Measurements from ENCODE around the gene PRDM16. TPM values are rescaled to one million over a fixed set of nuclear protein-coding genes. Genes with fewer than 3 reads are reported as not detected.

PRDM16 gene
- total RNA-seq, 4 donors from 2014 or later: 0.26 to 7.7 (median 0.35) TPM; not detected in 1

DNA sequence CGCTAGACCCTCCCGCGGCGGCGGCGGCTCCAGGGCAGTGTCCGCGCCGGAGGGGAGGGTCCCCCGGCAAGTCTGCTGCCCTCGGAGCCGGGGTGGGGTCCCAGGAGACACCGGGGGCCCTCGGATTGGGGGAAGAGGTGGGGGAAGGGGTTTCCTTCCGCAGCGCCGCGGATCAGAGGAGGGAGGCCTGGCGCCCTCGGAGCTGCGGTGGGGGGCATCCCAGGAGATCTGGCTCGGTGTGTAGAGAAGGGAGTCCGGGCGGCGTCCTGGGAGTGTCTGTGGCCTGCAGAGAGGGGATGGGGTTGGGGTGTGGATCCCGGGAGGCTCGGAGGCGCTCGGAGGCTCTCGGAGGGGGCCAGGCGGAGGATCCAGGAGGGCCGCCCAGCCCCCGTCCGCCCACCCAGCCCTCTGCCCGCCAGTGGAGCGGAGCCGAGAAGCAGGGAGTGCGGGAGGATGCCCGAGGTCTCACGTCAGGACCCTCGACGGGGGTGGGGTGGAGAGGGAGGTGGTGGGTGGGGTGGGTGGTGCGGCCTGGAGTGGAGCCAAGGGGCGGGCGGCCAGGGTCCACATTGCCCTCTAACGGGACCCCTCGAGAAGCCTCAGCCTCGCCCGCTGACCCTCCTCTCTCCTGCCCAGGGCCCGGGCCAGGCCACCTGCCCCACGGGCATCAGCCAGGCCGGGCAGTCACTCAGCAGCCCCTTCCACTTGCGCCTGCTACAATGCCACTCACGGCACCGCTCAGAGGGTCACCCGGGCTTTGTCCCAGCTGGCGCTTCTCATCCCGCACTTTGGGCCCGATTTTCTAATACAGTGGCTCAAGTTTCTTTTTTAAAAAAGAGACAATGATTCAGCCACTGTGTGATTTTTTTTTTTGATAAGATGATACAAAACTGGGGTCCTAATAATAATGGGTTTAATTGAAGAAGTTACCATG lies 325.3 kb downstream of the PRDM16 start:
- intact Hi-C loops (cut with DNase I; ENCODE audit: low total_unique reads): no loop called here
- Histone ChIP-seq H3K27me3 (peaks cover 0 to 52% of the 10 kb centered on the region in 2 donors), H3K27ac (no peak overlapping the region), H3K4me3 (no peak overlapping the region), H3K36me3 (no peaks in the 10 kb centered on the region), H3K9me3 (no peaks in the 10 kb centered on the region), H3K4me1 (peaks cover 0 to 14% of the 10 kb centered on the region in 2 donors)
- TF ChIP-seq POLR2A (IDR thresholded peaks at IDR 0.05): no peak
- TF ChIP-seq, protein P1, sequence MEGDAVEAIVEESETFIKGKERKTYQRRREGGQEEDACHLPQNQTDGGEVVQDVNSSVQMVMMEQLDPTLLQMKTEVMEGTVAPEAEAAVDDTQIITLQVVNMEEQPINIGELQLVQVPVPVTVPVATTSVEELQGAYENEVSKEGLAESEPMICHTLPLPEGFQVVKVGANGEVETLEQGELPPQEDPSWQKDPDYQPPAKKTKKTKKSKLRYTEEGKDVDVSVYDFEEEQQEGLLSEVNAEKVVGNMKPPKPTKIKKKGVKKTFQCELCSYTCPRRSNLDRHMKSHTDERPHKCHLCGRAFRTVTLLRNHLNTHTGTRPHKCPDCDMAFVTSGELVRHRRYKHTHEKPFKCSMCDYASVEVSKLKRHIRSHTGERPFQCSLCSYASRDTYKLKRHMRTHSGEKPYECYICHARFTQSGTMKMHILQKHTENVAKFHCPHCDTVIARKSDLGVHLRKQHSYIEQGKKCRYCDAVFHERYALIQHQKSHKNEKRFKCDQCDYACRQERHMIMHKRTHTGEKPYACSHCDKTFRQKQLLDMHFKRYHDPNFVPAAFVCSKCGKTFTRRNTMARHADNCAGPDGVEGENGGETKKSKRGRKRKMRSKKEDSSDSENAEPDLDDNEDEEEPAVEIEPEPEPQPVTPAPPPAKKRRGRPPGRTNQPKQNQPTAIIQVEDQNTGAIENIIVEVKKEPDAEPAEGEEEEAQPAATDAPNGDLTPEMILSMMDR (IDR thresholded peaks at IDR 0.05): no peak
- no peak for DNase-seq

DNA sequence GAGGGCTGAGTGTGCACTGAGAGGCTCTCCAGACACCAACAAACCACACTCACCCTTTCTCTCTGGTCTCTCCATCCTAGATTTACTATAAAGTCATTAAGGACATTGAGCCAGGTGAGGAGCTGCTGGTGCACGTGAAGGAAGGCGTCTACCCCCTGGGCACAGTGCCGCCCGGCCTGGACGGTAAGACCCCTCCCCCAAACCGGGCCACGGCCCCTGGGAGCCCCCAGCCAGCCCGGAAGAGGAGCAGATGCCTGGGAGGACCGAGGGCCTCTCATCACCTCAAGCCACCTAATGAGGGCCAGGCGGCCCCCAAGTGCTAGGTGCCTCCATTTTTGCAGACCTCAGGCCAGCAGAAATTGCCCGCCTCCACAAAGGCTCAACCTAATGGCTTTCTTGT lies 327.4 kb downstream of the PRDM16 start:
- TF ChIP-seq POLR2A (IDR thresholded peaks at IDR 0.05): no peak
- TF ChIP-seq, protein P1 (IDR thresholded peaks at IDR 0.05): no peak
- no peaks in the 10 kb centered on the region for H3K36me3 ChIP-seq
- no peaks in the 10 kb centered on the region for H3K9me3 ChIP-seq
- intact Hi-C loops (cut with DNase I; ENCODE audit: low total_unique reads): no loop called here
- H3K27ac ChIP-seq: no peak overlapping the region
- peaks cover 0 to 49% of the 10 kb centered on the region in 2 donors for H3K27me3 ChIP-seq
- H3K4me1 ChIP-seq: peaks cover 0 to 14% of the 10 kb centered on the region in 2 donors
- H3K4me3 ChIP-seq: no peak overlapping the region
- no peak for DNase-seq

DNA sequence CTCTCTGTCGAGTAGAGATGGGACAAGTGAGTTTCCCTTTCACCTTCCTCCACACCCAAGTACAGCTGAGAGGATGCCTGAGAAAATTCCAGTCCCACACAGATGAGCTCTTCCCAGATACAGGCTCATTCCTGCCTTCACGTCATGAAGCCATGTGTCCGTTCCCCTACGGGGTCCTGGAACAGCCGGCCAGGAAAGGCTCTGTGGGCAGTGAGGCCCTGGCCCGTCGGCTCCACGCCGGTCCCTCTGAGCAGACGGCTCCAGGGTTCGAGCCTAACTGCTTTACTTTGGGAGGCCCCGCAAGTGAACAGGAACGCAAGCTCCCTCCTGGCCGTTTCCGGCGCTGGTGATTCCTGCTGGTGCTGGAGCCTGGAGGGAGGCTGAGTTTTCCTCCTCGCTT lies 328.3 kb downstream of the PRDM16 start:
- H3K27ac ChIP-seq: no peak overlapping the region
- H3K9me3 ChIP-seq: no peaks in the 10 kb centered on the region
- no peaks in the 10 kb centered on the region for H3K36me3 ChIP-seq
- no peak overlapping the region for H3K4me3 ChIP-seq
- H3K4me1 ChIP-seq: peaks cover 0 to 18% of the 10 kb centered on the region in 2 donors
- TF ChIP-seq, protein P1 (IDR thresholded peaks at IDR 0.05): no peak
- TF ChIP-seq POLR2A (IDR thresholded peaks at IDR 0.05): no peak
- DNase-seq: no peak
- peaks cover 0 to 40% of the 10 kb centered on the region in 2 donors for H3K27me3 ChIP-seq
- intact Hi-C loops (cut with DNase I; ENCODE audit: low total_unique reads): no loop called here

DNA sequence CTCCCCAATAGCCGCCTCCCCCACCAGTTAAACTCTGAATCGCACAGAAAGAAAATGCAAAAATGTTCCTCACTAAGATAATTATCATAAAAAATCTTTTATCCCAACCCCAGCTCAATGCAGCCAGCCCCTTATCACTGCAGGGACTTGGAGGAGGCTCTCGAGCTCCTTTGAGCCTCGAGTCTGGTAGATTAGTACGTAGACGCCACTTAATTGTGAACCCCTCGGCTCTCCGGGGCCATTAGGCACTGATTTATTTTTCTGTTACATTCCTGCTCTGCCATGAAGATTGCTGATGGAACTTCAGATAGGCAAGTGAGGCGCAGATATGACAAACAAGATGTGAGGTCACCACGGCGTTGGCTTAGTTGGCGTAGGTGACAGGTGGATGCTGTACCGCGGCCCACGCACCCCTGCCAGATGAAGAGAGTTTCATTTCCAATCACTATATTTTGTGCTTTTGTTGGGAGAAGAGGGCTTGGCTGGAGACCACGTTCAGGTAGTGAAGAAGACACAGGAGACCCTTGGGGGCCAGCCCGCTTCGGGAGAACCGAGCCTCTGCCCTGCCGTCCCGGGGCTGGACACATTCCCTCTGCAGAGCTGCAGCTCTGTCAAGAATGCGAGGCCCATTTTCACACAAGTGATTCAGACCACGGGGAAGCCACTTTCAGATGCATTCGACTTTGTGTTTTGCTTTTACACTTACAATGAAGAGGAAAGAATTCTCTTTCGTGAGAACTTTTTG lies 329.6 kb downstream of the PRDM16 start:
- H3K4me1 ChIP-seq: peaks cover 0 to 22% of the 10 kb centered on the region in 2 donors
- H3K9me3 ChIP-seq: no peaks in the 10 kb centered on the region
- H3K27me3 ChIP-seq: peaks cover 0 to 29% of the 10 kb centered on the region in 2 donors
- intact Hi-C loops (cut with DNase I; ENCODE audit: low total_unique reads): no loop called here
- H3K27ac ChIP-seq: no peak overlapping the region
- no peaks in the 10 kb centered on the region for H3K36me3 ChIP-seq
- H3K4me3 ChIP-seq: no peak overlapping the region
- DNase-seq: no peak
- TF ChIP-seq, protein P1 (IDR thresholded peaks at IDR 0.05): no peak
- TF ChIP-seq POLR2A (IDR thresholded peaks at IDR 0.05): no peak

DNA sequence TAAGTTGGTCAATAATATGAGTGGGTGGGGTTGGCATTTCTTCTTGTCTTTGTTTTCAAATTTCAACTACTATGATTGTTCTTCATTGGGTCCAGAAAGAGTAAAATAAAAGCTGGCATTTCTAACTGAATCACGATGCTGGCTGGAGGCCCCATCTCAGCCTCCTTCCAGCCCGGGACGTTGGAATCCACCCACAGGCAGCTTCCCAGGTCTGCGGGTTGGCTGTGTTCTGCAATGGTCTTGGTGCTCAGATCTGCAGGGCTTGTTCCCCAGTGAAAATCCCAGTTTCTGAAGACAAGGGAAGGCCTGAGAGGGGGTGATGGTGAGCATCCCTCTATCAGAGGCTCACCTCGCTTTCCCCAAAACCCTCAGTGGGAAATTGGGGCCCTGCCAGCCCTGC lies 330.7 kb downstream of the PRDM16 start:
- TF ChIP-seq POLR2A (IDR thresholded peaks at IDR 0.05): no peak
- TF ChIP-seq, protein P1 (IDR thresholded peaks at IDR 0.05): no peak
- no peaks in the 10 kb centered on the region for H3K36me3 ChIP-seq
- no peak overlapping the region for H3K27ac ChIP-seq
- peaks cover 0 to 14% of the 10 kb centered on the region in 2 donors for H3K4me1 ChIP-seq
- no peak for DNase-seq
- H3K27me3 ChIP-seq: peaks cover 0 to 17% of the 10 kb centered on the region in 2 donors
- no peaks in the 10 kb centered on the region for H3K9me3 ChIP-seq
- H3K4me3 ChIP-seq: no peak overlapping the region
- intact Hi-C loops (cut with DNase I; ENCODE audit: low total_unique reads): no loop called here

Measured in uterus (tissue), 4 donors.